ENCODE measurements around the gene NUPR2.
"Not testable (repeated sequence)": the region's sequence is repeated elsewhere in the genome, so short reads cannot be mapped to it uniquely, and the experiment has no call there.

GRCh38 chr7:56098187-56099008, 17.8 kb downstream of the NUPR2 start:
- TF ChIP-seq POLR2A (IDR thresholded peaks at IDR 0.05): not testable (repeated sequence)
- TF ChIP-seq, protein P1, sequence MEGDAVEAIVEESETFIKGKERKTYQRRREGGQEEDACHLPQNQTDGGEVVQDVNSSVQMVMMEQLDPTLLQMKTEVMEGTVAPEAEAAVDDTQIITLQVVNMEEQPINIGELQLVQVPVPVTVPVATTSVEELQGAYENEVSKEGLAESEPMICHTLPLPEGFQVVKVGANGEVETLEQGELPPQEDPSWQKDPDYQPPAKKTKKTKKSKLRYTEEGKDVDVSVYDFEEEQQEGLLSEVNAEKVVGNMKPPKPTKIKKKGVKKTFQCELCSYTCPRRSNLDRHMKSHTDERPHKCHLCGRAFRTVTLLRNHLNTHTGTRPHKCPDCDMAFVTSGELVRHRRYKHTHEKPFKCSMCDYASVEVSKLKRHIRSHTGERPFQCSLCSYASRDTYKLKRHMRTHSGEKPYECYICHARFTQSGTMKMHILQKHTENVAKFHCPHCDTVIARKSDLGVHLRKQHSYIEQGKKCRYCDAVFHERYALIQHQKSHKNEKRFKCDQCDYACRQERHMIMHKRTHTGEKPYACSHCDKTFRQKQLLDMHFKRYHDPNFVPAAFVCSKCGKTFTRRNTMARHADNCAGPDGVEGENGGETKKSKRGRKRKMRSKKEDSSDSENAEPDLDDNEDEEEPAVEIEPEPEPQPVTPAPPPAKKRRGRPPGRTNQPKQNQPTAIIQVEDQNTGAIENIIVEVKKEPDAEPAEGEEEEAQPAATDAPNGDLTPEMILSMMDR (IDR thresholded peaks at IDR 0.05): not testable (repeated sequence)

Measured in tibial nerve (tissue), 3 donors.